Spleen (tissue), 7 donors: ENCODE measurements around the gene RHOXF2B.
"Not testable (repeated sequence)": the region's sequence is repeated elsewhere in the genome, so short reads cannot be mapped to it uniquely, and the experiment has no call there.

ENCODE experiments used
- CTCF ChIP-seq, 11 experiments: fragments of 200-600 bp in 7 of 11; fragments of 450-650 bp in 4 of 11; sonication (generic) in 4 of 11; IDR thresholded peaks in 8 of 11; conservative IDR thresholded peaks in 3 of 11; 1 replicate in 7 of 11; 2 replicates in 4 of 11; pipeline versions ENCODE4 v1.4.0 to v1.8.0; 2016 to 2021; ENCODE audit warnings: antibody characterized with exemption in 11 of 11, inconsistent platforms in 4 of 11, mild to moderate bottlenecking in 1 of 11
- POLR2A ChIP-seq, 3 donors: fragments of 450-650 bp; IDR thresholded peaks; one replicate each; pipeline ENCODE4 v1.5.1; 2017; ENCODE audit warnings: antibody characterized with exemption in 3 of 3, mild to moderate bottlenecking in 1 of 3
- donor health status: DM: no; HTN: no; CAD: no; lungs with moderate emphysema.
- donor health status: DM: no; HTN: no; CAD: no.
- donor health status: DM: no; HTN: no; CAD: no.

GRCh38 chrX:120042247-120042646, 35.2 kb downstream of the RHOXF2B start:
- TF ChIP-seq CTCF (IDR thresholded peaks at IDR 0.05 in 8 of 11, conservative IDR thresholded peaks at IDR 0.05 in 3 of 11); POLR2A (IDR thresholded peaks at IDR 0.05): not testable (repeated sequence)
